ENCODE measurements around the gene ANTXR2. TPM values are rescaled to one million over a fixed set of nuclear protein-coding genes. Genes with fewer than 3 reads are reported as not detected.

Gene ANTXR2
- total RNA-seq, 2 experiments from 2014 or later = not detected

GRCh38 chr4:79864500-79865200 lies 208.4 kb downstream of the ANTXR2 start:
- ChIA-PET CTCF (ENCODE audit: unreplicated experiment) (no interaction called here), POLR2A (no interaction called here)
- Histone ChIP-seq H3K4me3 (ENCODE audit: low read depth, low read length, poor library complexity, severe bottlenecking) (no peak overlapping the region), H4K20me1 (ENCODE audit: insufficient read depth, low read length) (no peaks in the 10 kb centered on the region), H3K79me2 (ENCODE audit: insufficient read depth, low read depth, low read length) (no peaks in the 10 kb centered on the region), H3K9me3 (ENCODE audit: low read length) (no peaks in the 10 kb centered on the region), H3K9me2 (ENCODE audit: insufficient read depth, low read length) (no peaks in the 10 kb centered on the region), H3K4me2 (ENCODE audit: low read length) (no peak overlapping the region), H2AFZ (ENCODE audit: low read length) (no peak overlapping the region), H3K4me1 (ENCODE audit: insufficient read depth, low read length, poor library complexity, severe bottlenecking) (no peaks in the 10 kb centered on the region), H3K36me3 (ENCODE audit: insufficient read depth, low read length) (no peaks in the 10 kb centered on the region), H3K27ac (ENCODE audit: low read depth, low read length, poor library complexity, severe bottlenecking) (no peak overlapping the region)
- TF ChIP-seq EZH2phosphoT487 (IDR thresholded peaks at IDR 0.05; ENCODE audit: borderline replicate concordance, low read depth, low read length) = no peak
- TF ChIP-seq, protein P1, sequence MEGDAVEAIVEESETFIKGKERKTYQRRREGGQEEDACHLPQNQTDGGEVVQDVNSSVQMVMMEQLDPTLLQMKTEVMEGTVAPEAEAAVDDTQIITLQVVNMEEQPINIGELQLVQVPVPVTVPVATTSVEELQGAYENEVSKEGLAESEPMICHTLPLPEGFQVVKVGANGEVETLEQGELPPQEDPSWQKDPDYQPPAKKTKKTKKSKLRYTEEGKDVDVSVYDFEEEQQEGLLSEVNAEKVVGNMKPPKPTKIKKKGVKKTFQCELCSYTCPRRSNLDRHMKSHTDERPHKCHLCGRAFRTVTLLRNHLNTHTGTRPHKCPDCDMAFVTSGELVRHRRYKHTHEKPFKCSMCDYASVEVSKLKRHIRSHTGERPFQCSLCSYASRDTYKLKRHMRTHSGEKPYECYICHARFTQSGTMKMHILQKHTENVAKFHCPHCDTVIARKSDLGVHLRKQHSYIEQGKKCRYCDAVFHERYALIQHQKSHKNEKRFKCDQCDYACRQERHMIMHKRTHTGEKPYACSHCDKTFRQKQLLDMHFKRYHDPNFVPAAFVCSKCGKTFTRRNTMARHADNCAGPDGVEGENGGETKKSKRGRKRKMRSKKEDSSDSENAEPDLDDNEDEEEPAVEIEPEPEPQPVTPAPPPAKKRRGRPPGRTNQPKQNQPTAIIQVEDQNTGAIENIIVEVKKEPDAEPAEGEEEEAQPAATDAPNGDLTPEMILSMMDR (conservative IDR thresholded peaks at IDR 0.05; ENCODE audit: low read length) = no peak
- DNase-seq (ENCODE audit: low spot score) = no peak
- no TSS peak for BruUV-seq (replicated peaks)
- intact Hi-C loops (cut with micrococcal nuclease; ENCODE audit: unreplicated experiment) = no loop called here

GRCh38 chr4:79863333-79863732 lies 209.7 kb downstream of the ANTXR2 start:
- H2AFZ ChIP-seq (ENCODE audit: low read length) = no peak overlapping the region
- TF ChIP-seq EZH2phosphoT487 (IDR thresholded peaks at IDR 0.05; ENCODE audit: borderline replicate concordance, low read depth, low read length) = no peak
- TF ChIP-seq, protein P1 (conservative IDR thresholded peaks at IDR 0.05; ENCODE audit: low read length) = no peak
- no peak for DNase-seq (ENCODE audit: low spot score)
- no TSS peak for BruUV-seq (replicated peaks)
- no peaks in the 10 kb centered on the region for H3K9me2 ChIP-seq (ENCODE audit: insufficient read depth, low read length)
- no peaks in the 10 kb centered on the region for H3K79me2 ChIP-seq (ENCODE audit: insufficient read depth, low read depth, low read length)
- ChIA-PET CTCF (ENCODE audit: unreplicated experiment) (no interaction called here), POLR2A (no interaction called here)
- H3K4me3 ChIP-seq (ENCODE audit: low read depth, low read length, poor library complexity, severe bottlenecking) = no peak overlapping the region
- no peak overlapping the region for H3K27ac ChIP-seq (ENCODE audit: low read depth, low read length, poor library complexity, severe bottlenecking)
- H4K20me1 ChIP-seq (ENCODE audit: insufficient read depth, low read length) = no peaks in the 10 kb centered on the region
- H3K4me2 ChIP-seq (ENCODE audit: low read length) = no peak overlapping the region
- no peaks in the 10 kb centered on the region for H3K36me3 ChIP-seq (ENCODE audit: insufficient read depth, low read length)
- intact Hi-C loops (cut with micrococcal nuclease; ENCODE audit: unreplicated experiment) = no loop called here
- no peaks in the 10 kb centered on the region for H3K4me1 ChIP-seq (ENCODE audit: insufficient read depth, low read length, poor library complexity, severe bottlenecking)
- H3K9me3 ChIP-seq (ENCODE audit: low read length) = no peaks in the 10 kb centered on the region

DNA sequence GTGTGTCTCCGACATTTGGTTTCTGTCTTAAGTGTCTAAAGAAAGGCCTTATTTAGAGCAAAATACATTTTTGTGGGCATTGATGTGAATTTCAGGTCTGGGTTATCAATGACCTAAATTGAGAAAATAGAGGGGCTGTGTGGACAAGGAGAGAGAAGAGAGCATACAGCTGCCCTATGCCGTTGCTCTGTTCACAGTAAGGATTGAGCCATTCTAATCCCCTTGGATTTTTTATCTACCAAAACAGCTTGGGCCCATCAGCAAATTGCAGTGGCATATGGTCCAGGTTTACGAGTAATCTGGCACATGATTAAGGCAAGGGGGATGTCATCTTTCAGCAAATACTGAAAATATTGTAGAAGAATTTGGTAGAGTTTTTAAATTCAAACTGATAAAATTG lies 210.2 kb downstream of the ANTXR2 start:
- Histone ChIP-seq H3K4me2 (ENCODE audit: low read length) (no peak overlapping the region), H3K27ac (ENCODE audit: low read depth, low read length, poor library complexity, severe bottlenecking) (no peak overlapping the region), H3K9me2 (ENCODE audit: insufficient read depth, low read length) (no peaks in the 10 kb centered on the region), H4K20me1 (ENCODE audit: insufficient read depth, low read length) (no peaks in the 10 kb centered on the region), H3K79me2 (ENCODE audit: insufficient read depth, low read depth, low read length) (no peaks in the 10 kb centered on the region), H3K36me3 (ENCODE audit: insufficient read depth, low read length) (no peaks in the 10 kb centered on the region), H2AFZ (ENCODE audit: low read length) (no peak overlapping the region), H3K9me3 (ENCODE audit: low read length) (no peaks in the 10 kb centered on the region), H3K4me1 (ENCODE audit: insufficient read depth, low read length, poor library complexity, severe bottlenecking) (no peaks in the 10 kb centered on the region), H3K4me3 (ENCODE audit: low read depth, low read length, poor library complexity, severe bottlenecking) (no peak overlapping the region)
- ChIA-PET CTCF (ENCODE audit: unreplicated experiment) (no interaction called here), POLR2A (no interaction called here)
- TF ChIP-seq, protein P1 (conservative IDR thresholded peaks at IDR 0.05; ENCODE audit: low read length) = no peak
- TF ChIP-seq EZH2phosphoT487 (IDR thresholded peaks at IDR 0.05; ENCODE audit: borderline replicate concordance, low read depth, low read length) = no peak
- BruUV-seq (replicated peaks) = no TSS peak
- no peak for DNase-seq (ENCODE audit: low spot score)
- intact Hi-C loops (cut with micrococcal nuclease; ENCODE audit: unreplicated experiment) = no loop called here
